HG03354 (cell line): ENCODE measurements around the gene JAKMIP1.

Experiments used
- ATAC-seq: cut with Tn5 transposase; IDR thresholded peaks from one replicate; pipeline ENCODE4 v1.9.1; 2021; ENCODE audit warnings: mild to moderate bottlenecking; ENCODE audit not compliant: unreplicated experiment, poor library complexity, severe bottlenecking

The JAKMIP1 gene

GRCh38 chr4:6079965-6080364 lies 120.4 kb downstream of the JAKMIP1 start:
- ATAC-seq: no peak

GRCh38 chr4:6078560-6078959 lies 121.8 kb downstream of the JAKMIP1 start:
- ATAC-seq: no peak

GRCh38 chr4:6076391-6076790 lies 124.0 kb downstream of the JAKMIP1 start:
- no peak for ATAC-seq

GRCh38 chr4:6074758-6075157 lies 125.6 kb downstream of the JAKMIP1 start:
- no peak for ATAC-seq

GRCh38 chr4:6071959-6072720 lies 128.2 kb downstream of the JAKMIP1 start:
- ATAC-seq: no peak

GRCh38 chr4:6071191-6071958 lies 129.0 kb downstream of the JAKMIP1 start:
- no peak for ATAC-seq

- no peak for ATAC-seq
Observed at GRCh38 chr4:6069845-6070709, 130.3 kb downstream of the JAKMIP1 start.

- ATAC-seq: no peak
Observed at GRCh38 chr4:6068986-6069385, 131.4 kb downstream of the JAKMIP1 start.

GRCh38 chr4:6065934-6066590 lies 134.3 kb downstream of the JAKMIP1 start:
- ATAC-seq: no peak

- no peak for ATAC-seq
Observed at GRCh38 chr4:6065166-6065565, 135.2 kb downstream of the JAKMIP1 start.

- no peak for ATAC-seq
Observed at GRCh38 chr4:6064383-6064782, 136.0 kb downstream of the JAKMIP1 start.

GRCh38 chr4:6063684-6064083 lies 136.7 kb downstream of the JAKMIP1 start:
- ATAC-seq: no peak

GRCh38 chr4:6062133-6062532 lies 138.2 kb downstream of the JAKMIP1 start:
- no peak for ATAC-seq

- no peak for ATAC-seq
Observed at GRCh38 chr4:6059375-6059805, 141.0 kb downstream of the JAKMIP1 start.

- ATAC-seq: no peak
Observed at GRCh38 chr4:6058531-6059374, 141.6 kb downstream of the JAKMIP1 start.

GRCh38 chr4:6056976-6057766 lies 143.2 kb downstream of the JAKMIP1 start:
- no peak for ATAC-seq

GRCh38 chr4:6055436-6055835 lies 144.9 kb downstream of the JAKMIP1 start:
- ATAC-seq: no peak

- no peak for ATAC-seq
Observed at GRCh38 chr4:6055030-6055429, 145.3 kb downstream of the JAKMIP1 start.
